ENCODE data around the gene KIAA0232. TPM values are rescaled to one million over a fixed set of nuclear protein-coding genes. Genes with fewer than 3 reads are reported as not detected.

Gene KIAA0232
- total and polyA plus RNA-seq, 10 of the 15 experiments (the other 5 are each of a cell fraction or from before 2014, with no cell fraction given), result 2.8 to 15.1 (median 10.8) TPM

GRCh38 chr4:6892190-6892908 is 109.8 kb downstream of the KIAA0232 start:
- no peak for DNase-seq (ENCODE audit: low read depth, low spot score)
- FAIRE-seq, result no peak
- Histone ChIP-seq H2AFZ (ENCODE audit: control insufficient read depth, low read depth, low read length) (peak overlapping the region; percentile 78), H3K9me3 (replicated peaks; ENCODE audit: control insufficient read depth, insufficient read depth, low read length) (peaks cover 9% of the 10 kb centered on the region; the same call in 1 of the 3 replicates), H3K9ac (ENCODE audit: control insufficient read depth, insufficient read depth, low read length) (peak overlapping the region; percentile 20; the same call in 1 of the 2 replicates), H3K79me2 (ENCODE audit: control insufficient read depth, insufficient read depth, low read length) (no peaks in the 10 kb centered on the region), H4K20me1 (ENCODE audit: control insufficient read depth, insufficient read depth) (no peaks in the 10 kb centered on the region), H3K4me2 (ENCODE audit: control insufficient read depth, insufficient read depth) (peak overlapping the region; percentile 71), H3K27me3 (replicated peaks in 1 of 2; ENCODE audit: control insufficient read depth in 2 of 2, insufficient read depth in 2 of 2, low read length in 1 of 2) (no peaks in the 10 kb centered on the region), H3K4me1 (ENCODE audit: control insufficient read depth, insufficient read depth, low read length) (peaks cover 11% of the 10 kb centered on the region), H3K4me3 (no peak overlapping the region), H3K36me3 (ENCODE audit: control insufficient read depth in 2 of 2, insufficient read depth in 2 of 2, low read length in 1 of 2) (no peaks in the 10 kb centered on the region), H3K27ac (ENCODE audit: control insufficient read depth, insufficient read depth) (no peak overlapping the region)
- ChIA-PET RAD21 (ENCODE audit: unreplicated experiment) (interaction anchor here (1.4 to 2.2 kb wide), 2 partner anchors 16 to 161 kb away, joined by 4 to 12 read pairs; no protein-coding TSS in a partner anchor), SMC1A (ENCODE audit: uncharacterized antibody, unreplicated experiment) (interaction anchor here (0.6 to 1.3 kb wide), 3 partner anchors 88 to 193 kb away, joined by 3 read pairs; no protein-coding TSS in a partner anchor), CTCF (interaction anchor here (0.6 to 3.8 kb wide), 8 partner anchors 9 to 218 kb away, joined by 3 to 13 read pairs (median 4); a partner anchor contains a TSS), POLR2A (interaction anchor here (1.1 to 1.5 kb wide), 3 partner anchors 17 to 176 kb away, joined by 3 to 4 read pairs (median 3); partner anchors contain the start of gene GRPEL1)
- BruUV-seq (replicated peaks), result no TSS peak
- no peak for TF ChIP-seq RCOR1 (conservative IDR thresholded peaks at IDR 0.05; ENCODE audit: low read depth, low read length)
- TF ChIP-seq ZNF687 (IDR thresholded peaks at IDR 0.05), result no peak
- no peak for TF ChIP-seq CBX5 (IDR thresholded peaks at IDR 0.05; ENCODE audit: low read depth)
- TF ChIP-seq CTCF (IDR thresholded peaks at IDR 0.05 in 2 of 3, conservative IDR thresholded peaks at IDR 0.05 in 1 of 3; ENCODE audit: control insufficient read depth in 2 of 3, extremely low read depth in 1 of 3, insufficient read depth in 1 of 3, low read depth in 3 of 3, low read length in 3 of 3), result peak; percentile 1 to 22 (median 18); a peak in 2 of 6 replicates
- TF ChIP-seq TCF12 (IDR thresholded peaks at IDR 0.05; ENCODE audit: low read depth, low read length), result no peak
- TF ChIP-seq MXI1 (IDR thresholded peaks at IDR 0.05; ENCODE audit: low read depth, low read length), result no peak
- TF ChIP-seq FOXK2 (IDR thresholded peaks at IDR 0.05), result no peak
- peak; percentile 42; the same call in 1 of the 2 replicates for TF ChIP-seq TCF7 (IDR thresholded peaks at IDR 0.05; ENCODE audit: borderline replicate concordance)
- TF ChIP-seq RAD21 (IDR thresholded peaks at IDR 0.05; ENCODE audit: insufficient read depth, low read depth, low read length), result peak; percentile 8; the same call in 1 of the 2 replicates
- TF ChIP-seq SRF (IDR thresholded peaks at IDR 0.05; ENCODE audit: low read depth in 2 of 2, low read length in 2 of 2), result no peak
- TF ChIP-seq RUNX3 (IDR thresholded peaks at IDR 0.05; ENCODE audit: low read length), result peak; percentile 62
- in situ Hi-C loops (cut with MboI) (no loop called here), intact Hi-C loops (cut with micrococcal nuclease; ENCODE audit: unreplicated experiment) (loop anchor here (5.0 kb wide), 1 partner anchor 180 kb away; no protein-coding TSS in a partner anchor)
- WGBS (ENCODE audit: insufficient coverage, insufficient replicate concordance, low lambda C conversion rate, missing lambda C conversion rate), result 24% methylated on average over 20 of the region's 20 CpGs
- peak; percentile 58 for ATAC-seq

Measured in GM12878 (cell line).